Skeletal muscle satellite cell (primary cell): ENCODE data around the gene ENG.

Experiments
- H3K27me3 ChIP-seq: 2 replicates; pipeline ENCODE4 v1.7.0; 2013; ENCODE audit warnings: low read length; ENCODE audit not compliant: control insufficient read depth, insufficient read depth
- H3K36me3 ChIP-seq: 2 replicates; pipeline ENCODE4 v1.7.0; 2013; ENCODE audit warnings: mild to moderate bottlenecking, control low read depth, low read length; ENCODE audit not compliant: insufficient read depth
- H3K4me1 ChIP-seq: 2 replicates; pipeline ENCODE4 v1.7.0; 2013; ENCODE audit warnings: low read length; ENCODE audit not compliant: control insufficient read depth, insufficient read depth
- H3K4me2 ChIP-seq: 2 replicates; pipeline ENCODE4 v1.7.0; 2013; ENCODE audit warnings: mild to moderate bottlenecking, low read length
- H3K4me3 ChIP-seq: 2 replicates; pipeline ENCODE4 v1.7.0; 2013; ENCODE audit warnings: low read length
- H3K9ac ChIP-seq: 2 replicates; pipeline ENCODE4 v1.7.0; 2013; ENCODE audit warnings: mild to moderate bottlenecking, low read depth, low read length, moderate library complexity
- H3K9me3 ChIP-seq: replicated peaks from 2 replicates; pipeline ENCODE4 v1.7.0; 2013; ENCODE audit warnings: mild to moderate bottlenecking, control low read depth, low read length

Gene ENG

GRCh38 chr9:127829205-127829906 is 25.1 kb downstream of the ENG start:
- Histone ChIP-seq H3K36me3 (peaks cover 52% of the 10 kb centered on the region), H3K4me1 (peaks cover 39% of the 10 kb centered on the region), H3K27me3 (no peaks in the 10 kb centered on the region), H3K4me2 (no peak overlapping the region), H3K4me3 (no peak overlapping the region), H3K9me3 (no peaks in the 10 kb centered on the region), H3K9ac (no peak overlapping the region)

- H3K9me3 ChIP-seq: no peaks in the 10 kb centered on the region
- H3K9ac ChIP-seq: peak overlapping the region; percentile 74
- H3K27me3 ChIP-seq: no peaks in the 10 kb centered on the region
- peak overlapping the region; percentile 51 for H3K4me3 ChIP-seq
- H3K4me1 ChIP-seq: peaks cover 35% of the 10 kb centered on the region
- peak overlapping the region; percentile 77 for H3K4me2 ChIP-seq
- H3K36me3 ChIP-seq: peaks cover 58% of the 10 kb centered on the region
These were observed 26.0 kb downstream of the ENG start for GRCh38 chr9:127828262-127829031.

- peaks cover 20% of the 10 kb centered on the region for H3K4me1 ChIP-seq
- H3K9ac ChIP-seq: no peak overlapping the region
- peaks cover 67% of the 10 kb centered on the region for H3K36me3 ChIP-seq
- no peaks in the 10 kb centered on the region for H3K9me3 ChIP-seq
- no peaks in the 10 kb centered on the region for H3K27me3 ChIP-seq
- H3K4me3 ChIP-seq: no peak overlapping the region
- no peak overlapping the region for H3K4me2 ChIP-seq
These were observed 28.1 kb downstream of the ENG start for GRCh38 chr9:127826253-127826913.

- Histone ChIP-seq H3K9ac (no peak overlapping the region), H3K27me3 (no peaks in the 10 kb centered on the region), H3K4me3 (no peak overlapping the region), H3K36me3 (peaks cover 71% of the 10 kb centered on the region), H3K9me3 (no peaks in the 10 kb centered on the region), H3K4me1 (peaks cover 20% of the 10 kb centered on the region), H3K4me2 (no peak overlapping the region)
These were observed 29.0 kb downstream of the ENG start for GRCh38 chr9:127825319-127826051.

- Histone ChIP-seq H3K4me1 (no peaks in the 10 kb centered on the region), H3K4me2 (no peak overlapping the region), H3K36me3 (peaks cover 72% of the 10 kb centered on the region), H3K4me3 (no peak overlapping the region), H3K9ac (no peak overlapping the region), H3K9me3 (no peaks in the 10 kb centered on the region), H3K27me3 (no peaks in the 10 kb centered on the region)
These were observed 32.4 kb downstream of the ENG start for GRCh38 chr9:127822108-127822507.

GRCh38 chr9:127818574-127818973 is 35.9 kb downstream of the ENG start:
- Histone ChIP-seq H3K27me3 (no peaks in the 10 kb centered on the region), H3K4me1 (no peaks in the 10 kb centered on the region), H3K9me3 (no peaks in the 10 kb centered on the region), H3K4me2 (no peak overlapping the region), H3K4me3 (no peak overlapping the region), H3K9ac (no peak overlapping the region), H3K36me3 (peaks cover 75% of the 10 kb centered on the region)

- Histone ChIP-seq H3K36me3 (peaks cover 82% of the 10 kb centered on the region), H3K4me3 (no peak overlapping the region), H3K4me2 (no peak overlapping the region), H3K9me3 (no peaks in the 10 kb centered on the region), H3K9ac (no peak overlapping the region), H3K4me1 (no peaks in the 10 kb centered on the region), H3K27me3 (no peaks in the 10 kb centered on the region)
These were observed 36.5 kb downstream of the ENG start for GRCh38 chr9:127817881-127818434.

GRCh38 chr9:127816728-127817127 is 37.7 kb downstream of the ENG start:
- H3K9ac ChIP-seq: no peak overlapping the region
- H3K36me3 ChIP-seq: peaks cover 84% of the 10 kb centered on the region
- no peaks in the 10 kb centered on the region for H3K4me1 ChIP-seq
- no peaks in the 10 kb centered on the region for H3K9me3 ChIP-seq
- no peak overlapping the region for H3K4me3 ChIP-seq
- H3K27me3 ChIP-seq: no peaks in the 10 kb centered on the region
- H3K4me2 ChIP-seq: no peak overlapping the region

GRCh38 chr9:127816362-127816725 is 38.1 kb downstream of the ENG start:
- peaks cover 88% of the 10 kb centered on the region for H3K36me3 ChIP-seq
- H3K9ac ChIP-seq: no peak overlapping the region
- H3K9me3 ChIP-seq: no peaks in the 10 kb centered on the region

GRCh38 chr9:127815512-127816361 is 38.7 kb downstream of the ENG start:
- Histone ChIP-seq H3K36me3 (peaks cover 83% of the 10 kb centered on the region), H3K27me3 (no peaks in the 10 kb centered on the region), H3K4me2 (no peak overlapping the region)

More at GRCh38 chr9:127816362-127816725, 38.1 kb downstream of the ENG start:
- Histone ChIP-seq H3K4me3 (no peak overlapping the region), H3K27me3 (no peaks in the 10 kb centered on the region), H3K4me2 (no peak overlapping the region), H3K4me1 (no peaks in the 10 kb centered on the region)

More at GRCh38 chr9:127815512-127816361, 38.7 kb downstream of the ENG start:
- no peaks in the 10 kb centered on the region for H3K9me3 ChIP-seq
- no peak overlapping the region for H3K4me3 ChIP-seq
- no peaks in the 10 kb centered on the region for H3K4me1 ChIP-seq
- no peak overlapping the region for H3K9ac ChIP-seq
